ENCODE data around the gene SLC35G2. TPM values are rescaled to one million over a fixed set of nuclear protein-coding genes. Genes with fewer than 3 reads are reported as not detected.
"Not testable (repeated sequence)": the region's sequence is repeated elsewhere in the genome, so short reads cannot be mapped to it uniquely, and the experiment has no call there.

SLC35G2 gene
- total RNA-seq, 1 donor, result 10.8 TPM

DNA sequence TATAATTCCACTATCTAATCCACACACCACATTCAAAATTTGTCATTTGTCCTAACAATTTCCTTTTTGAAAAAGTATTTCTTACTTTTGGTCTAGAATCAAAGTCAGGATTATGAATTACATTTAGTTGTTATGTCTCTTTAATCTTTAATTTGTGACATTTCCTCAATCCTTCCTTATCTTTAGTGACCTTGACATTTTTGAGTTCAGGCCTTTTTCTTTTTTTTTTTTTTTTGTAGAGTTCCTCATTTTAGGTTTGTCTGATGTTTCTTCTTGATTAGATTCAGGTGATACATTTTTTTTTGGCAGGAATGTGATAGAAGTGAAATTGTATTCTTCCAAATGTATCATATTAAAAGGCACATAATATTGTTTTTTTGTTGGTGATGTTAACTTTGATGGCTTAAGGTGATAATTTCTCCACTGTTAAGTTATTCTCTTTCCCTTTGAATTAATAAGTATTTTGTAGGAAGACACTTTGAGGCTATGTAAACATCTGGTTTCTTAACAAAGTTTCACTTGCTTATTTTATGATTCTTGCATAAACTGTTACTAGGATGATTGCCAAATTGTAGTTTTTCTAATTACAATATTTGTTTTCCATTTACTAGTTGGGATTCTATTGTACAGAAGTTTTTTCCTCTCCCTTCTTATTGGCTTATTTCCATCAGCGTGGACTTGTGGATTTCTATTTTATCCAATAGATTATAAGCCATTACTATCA lies 16.3 kb downstream of the SLC35G2 start:
- DNase-seq (ENCODE audit: low read depth in 2 of 3, low spot score in 2 of 3), result peak in 1 of 3 donors; percentile 32

DNA sequence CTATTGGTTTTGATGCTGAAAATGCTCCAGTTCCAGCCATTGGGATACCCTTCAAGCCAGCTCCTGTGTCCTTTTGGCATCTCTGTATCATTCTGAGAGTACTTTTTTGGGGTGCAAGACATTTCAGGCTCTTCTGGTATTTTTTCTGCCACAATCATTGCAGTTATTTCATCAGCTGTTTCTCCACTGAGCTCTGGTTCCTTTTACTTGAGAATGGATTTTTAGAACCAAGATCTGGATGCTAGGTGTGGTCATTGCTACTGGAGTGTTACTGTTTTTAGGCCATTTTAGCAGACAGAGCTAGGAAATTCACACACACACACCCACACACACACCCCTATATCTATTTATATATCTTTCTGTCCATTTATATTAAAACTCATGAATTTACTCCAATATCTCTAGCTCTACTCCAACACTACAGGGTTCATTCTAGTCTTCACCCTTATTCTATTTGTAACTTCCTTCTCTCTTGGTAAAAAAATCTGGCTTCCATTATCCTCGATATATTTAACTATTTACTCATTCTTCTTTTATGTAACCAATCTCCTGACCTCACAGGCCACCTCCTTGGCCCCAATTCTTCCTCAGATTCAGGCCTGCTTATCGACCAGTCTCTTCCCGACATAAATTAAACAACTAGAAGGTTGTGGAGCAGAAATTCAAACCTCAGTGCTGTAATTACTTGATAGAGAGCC lies 17.0 kb downstream of the SLC35G2 start:
- no peak for DNase-seq (ENCODE audit: low read depth in 2 of 3, low spot score in 2 of 3)

DNA sequence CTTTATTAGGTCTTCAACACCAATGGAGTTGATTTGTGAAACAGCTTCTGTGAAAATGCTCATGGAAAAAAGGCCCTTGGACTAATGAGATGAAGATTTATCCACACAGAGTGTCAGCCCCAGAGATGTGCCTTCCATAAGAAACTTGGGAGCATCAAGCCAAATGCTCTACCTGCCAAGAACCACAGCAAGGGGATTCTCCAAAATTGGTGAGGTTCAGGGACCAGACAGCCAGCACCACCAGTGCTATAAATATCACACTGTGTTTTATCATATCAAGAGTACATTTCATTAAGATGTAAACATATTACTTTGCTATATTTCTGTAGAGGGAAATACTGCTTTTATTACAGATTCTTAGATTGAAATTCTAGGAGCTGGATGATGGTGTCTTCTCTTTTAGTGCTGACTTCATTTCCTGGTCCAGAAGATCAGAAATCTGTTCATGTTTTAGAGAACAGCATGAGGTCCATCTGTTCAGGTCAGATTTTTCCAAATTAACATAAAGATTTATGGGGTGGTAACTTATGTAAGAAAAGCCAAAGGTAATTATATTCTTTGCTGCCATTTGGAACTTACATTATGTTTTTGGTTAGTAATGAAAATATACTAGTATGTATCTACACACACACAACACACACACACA lies 17.7 kb downstream of the SLC35G2 start:
- no peak for DNase-seq (ENCODE audit: low read depth in 2 of 3, low spot score in 2 of 3)

DNA sequence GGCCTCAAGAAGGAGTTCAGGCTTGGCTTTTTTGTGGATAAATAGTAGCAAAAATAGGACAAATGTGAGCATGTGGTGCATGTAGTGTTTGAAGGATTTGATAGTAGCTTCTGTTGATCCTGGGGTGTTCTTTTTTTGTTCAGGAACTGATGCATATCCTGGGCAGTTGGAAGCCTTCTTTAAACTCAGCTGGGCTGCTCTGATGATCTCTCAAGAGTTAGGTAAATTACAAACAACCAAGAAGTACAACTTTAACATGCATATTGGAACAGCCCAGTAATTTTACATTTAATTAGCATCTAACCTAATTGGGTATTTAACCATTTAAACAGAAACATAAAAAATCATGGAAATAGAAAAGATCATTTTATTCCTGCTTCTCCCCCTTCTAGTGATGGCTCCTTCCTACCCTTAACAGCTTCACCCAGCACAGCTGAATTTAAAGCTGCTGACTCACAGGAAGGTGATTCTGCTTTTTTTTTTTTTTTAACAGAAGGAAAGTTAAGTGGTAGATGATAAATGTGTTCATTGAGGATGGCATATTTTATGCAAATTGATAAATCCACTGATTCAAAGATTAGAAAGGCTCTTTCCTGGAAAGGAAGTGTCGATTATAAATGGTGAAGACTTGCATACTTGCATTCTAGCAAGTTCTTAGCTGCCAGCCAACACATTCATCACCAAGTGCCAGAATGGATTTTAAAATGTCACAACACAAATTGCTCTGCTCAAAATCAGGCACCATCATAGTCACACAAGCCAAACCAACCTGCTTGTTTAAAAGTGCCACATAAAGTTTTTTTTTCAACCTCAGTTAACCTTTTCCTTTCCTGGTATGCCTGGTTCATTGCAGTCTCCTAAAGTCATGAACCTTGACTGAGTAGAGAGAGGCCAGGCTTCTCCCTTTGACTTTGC lies 20.0 kb downstream of the SLC35G2 start:
- DNase-seq (ENCODE audit: low read depth in 2 of 3, low spot score in 2 of 3), result peak in 2 of 3 donors; percentile 80 to 89

DNA sequence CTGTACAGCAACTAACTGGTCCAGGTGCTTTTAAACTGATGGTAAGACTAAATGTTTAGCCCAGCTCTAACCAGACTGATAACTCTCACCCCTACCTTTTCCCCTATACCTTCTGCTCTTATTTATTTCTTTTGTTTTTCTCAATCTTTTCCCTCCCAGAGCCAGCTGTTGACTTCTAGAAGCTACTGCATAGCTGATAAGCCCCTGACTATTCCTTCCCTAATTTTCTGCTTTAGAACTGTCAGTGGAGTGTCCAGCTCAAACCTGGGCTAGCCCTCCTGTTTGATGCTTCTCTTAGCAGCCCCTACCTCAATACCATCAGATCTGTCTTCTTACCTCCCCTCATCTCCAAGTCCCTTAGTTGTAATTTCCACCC lies 20.6 kb downstream of the SLC35G2 start:
- DNase-seq (ENCODE audit: low read depth in 2 of 3, low spot score in 2 of 3), result no peak

DNA sequence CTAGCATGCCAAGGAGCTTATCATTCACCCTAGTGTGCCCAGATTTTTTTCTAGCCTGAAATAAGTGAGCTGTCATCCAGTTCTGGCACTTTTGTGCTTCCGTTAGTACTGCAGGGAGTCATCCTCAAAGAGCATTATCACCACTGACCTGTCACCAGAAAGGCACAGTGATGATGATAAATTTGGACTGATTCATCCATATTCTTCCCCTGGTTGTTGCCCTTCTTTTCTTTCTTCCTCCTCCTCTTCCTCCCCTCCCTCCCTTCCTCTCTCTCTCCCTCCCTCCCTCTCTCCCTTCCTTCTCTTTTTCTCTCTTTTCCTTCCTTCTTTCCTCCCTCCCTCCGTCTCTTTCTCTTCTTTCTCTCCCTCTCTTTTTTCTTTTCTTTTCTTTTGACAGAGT lies 21.3 kb downstream of the SLC35G2 start:
- DNase-seq (ENCODE audit: low read depth in 2 of 3, low spot score in 2 of 3), result no peak

DNA sequence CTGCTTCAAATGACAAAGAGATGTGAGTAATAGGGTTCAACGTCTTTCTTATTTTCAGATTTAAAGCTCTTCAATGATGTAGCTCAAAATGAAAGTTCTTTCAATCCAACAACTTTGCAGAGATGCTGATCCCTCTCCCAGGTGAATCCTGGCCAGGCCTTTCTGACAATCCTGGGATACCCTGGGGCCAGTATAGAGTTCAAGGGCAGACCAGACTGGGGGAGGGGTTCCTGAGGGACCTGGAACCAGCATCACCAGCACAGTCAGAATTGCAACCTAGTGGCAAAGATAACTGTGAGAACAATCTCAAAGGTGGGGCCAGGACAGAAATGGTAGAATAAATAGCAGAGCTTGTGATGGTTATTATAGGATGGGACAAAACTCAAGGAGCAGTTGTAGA lies 23.4 kb downstream of the SLC35G2 start:
- DNase-seq (ENCODE audit: low read depth in 2 of 3, low spot score in 2 of 3), result no peak

DNA sequence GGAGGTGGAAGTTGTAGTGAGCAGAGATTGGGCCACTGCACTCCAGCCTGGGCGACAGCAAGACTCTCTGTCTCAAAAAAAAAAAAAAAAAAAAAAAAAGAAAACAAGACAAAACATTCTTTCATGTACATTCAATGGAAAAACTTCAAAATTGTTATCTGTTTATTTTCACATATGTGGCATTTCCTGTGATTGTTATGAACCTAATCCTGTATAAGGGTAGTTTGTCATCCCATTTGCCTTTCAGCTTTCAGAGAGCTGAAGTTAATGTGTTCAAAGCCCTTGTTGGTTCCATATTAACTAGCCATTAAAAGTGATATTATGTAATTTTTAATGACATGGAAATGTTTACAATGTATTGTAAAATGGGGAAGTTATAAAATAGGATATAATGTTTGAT lies 25.8 kb downstream of the SLC35G2 start:
- DNase-seq (ENCODE audit: low read depth in 2 of 3, low spot score in 2 of 3), result no peak

DNA sequence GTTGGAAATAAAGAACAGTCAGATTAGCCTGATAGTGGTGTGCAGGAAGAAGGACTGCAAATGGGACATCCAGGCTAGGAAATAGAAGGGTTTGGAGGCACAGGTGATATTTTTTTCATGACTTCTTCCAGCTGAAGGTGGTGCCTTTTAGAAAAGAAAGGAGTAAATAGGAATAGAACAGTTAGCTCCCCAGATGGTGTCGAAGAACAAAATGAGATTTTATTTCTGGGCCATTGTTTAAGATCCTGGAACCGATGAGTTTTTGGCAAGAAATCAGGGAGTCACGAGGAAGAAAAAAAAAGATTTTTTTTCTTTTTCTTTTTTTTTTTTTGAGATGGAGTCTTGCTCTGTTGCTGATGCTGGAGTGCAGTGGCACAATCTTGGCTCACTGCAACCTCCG lies 33.3 kb downstream of the SLC35G2 start:
- no peak for DNase-seq (ENCODE audit: low read depth in 2 of 3, low spot score in 2 of 3)

DNA sequence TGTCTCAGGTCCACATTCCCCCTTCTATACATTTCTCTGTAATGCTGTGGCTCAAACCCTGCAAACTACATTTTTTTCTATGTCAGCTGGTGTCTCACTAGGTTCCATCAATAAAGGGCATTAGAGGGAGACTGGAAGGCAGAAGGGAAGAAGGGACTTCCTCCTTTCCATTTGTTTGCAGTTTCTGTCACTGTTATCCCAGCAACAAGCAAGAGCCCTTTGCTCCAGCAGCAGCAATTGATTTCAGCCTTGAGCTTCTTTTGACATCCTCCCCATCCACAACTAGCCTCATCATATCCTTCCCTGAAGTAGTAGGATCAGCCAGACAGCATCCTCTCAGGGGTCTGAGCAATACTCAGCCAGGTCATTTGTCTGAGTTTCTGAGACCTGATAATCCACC lies 37.7 kb downstream of the SLC35G2 start:
- no peak for DNase-seq (ENCODE audit: low read depth in 2 of 3, low spot score in 2 of 3)

DNA sequence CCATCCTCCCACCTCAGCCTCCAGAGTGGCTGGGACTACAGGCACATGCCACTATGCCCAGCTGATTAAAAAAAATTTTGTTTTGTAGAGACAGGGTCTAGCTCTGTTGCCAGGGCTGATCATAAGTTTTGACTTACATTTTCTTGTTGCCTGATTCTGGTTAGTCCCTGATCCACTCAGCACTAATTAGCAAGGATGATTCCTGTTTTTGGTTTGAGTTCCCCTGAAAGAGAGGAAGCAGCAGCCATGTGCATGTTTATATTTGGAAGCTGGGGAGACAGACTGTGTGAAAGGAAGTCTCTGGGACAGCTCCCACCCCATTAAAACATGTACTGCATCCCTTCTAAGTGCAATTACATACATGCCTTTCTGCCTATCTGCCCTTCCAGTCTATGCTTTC lies 39.5 kb downstream of the SLC35G2 start:
- DNase-seq (ENCODE audit: low read depth in 2 of 3, low spot score in 2 of 3), result peak in 1 of 3 donors; percentile 16

DNA sequence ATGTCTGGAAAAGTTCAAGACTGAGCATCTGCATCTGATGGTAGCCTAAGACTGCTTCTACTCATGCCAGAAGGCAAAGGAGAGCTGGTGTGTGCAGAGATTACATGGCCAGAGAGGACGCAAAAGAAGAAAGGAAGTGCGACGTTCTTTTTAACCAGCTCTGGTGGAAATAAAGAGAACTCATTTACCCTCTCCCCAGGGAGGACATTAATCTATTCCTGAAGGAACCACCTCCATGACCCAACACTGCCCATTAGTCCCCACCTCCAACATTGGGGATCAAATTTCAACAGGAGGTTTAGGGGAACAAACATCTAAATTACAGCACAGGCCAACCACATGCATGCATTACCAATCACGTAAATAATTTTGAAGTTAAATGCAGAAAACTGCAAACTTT lies 41.6 kb downstream of the SLC35G2 start:
- no peak for DNase-seq (ENCODE audit: low read depth in 2 of 3, low spot score in 2 of 3)

DNA sequence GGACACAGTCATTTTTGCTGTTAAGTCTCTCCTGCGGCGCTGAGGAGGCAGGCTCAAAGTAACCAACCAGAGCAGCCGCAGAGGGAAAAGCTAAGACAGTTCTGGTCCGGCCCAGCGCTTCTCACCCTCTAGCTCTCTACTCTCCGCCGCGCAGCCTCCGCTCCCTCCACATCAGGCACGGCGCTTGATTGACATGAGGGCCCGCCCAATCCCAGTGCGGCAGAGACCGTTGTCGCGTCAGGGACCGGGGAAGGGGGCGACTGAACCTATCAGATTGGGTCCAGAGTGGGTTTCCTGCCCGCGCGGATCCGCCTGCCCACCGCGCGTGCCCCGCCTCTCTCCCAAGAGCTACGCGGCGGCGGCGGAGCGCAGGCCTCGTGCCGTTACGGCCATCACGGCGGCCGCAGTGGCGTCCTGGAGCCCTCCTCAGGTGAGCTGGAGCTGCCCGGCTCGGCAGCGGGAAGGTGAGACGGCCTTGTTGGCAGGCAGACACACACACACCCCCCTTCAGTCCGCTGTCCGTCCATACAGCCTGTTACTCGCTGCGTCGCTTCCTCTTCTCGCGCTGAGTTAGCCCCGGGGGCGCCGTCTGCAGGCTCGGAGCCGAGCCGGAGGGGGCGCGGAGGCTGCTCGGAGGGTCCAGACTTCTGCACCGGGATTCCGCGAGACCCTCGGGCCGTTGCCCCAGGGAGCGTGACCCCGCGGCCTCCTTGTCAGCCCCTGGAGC lies 43.1 kb downstream of the SLC35G2 start, which contains the start of gene NCK1:
Gene NCK1 (plus strand): TSS at position 319 of the 727 bp plus-strand sequence. CDS start 65,794 bp downstream, outside the sequence.
- DNase-seq (ENCODE audit: low read depth in 2 of 3, low spot score in 2 of 3), result peak; percentile 91 to 99 (median 98)

DNA sequence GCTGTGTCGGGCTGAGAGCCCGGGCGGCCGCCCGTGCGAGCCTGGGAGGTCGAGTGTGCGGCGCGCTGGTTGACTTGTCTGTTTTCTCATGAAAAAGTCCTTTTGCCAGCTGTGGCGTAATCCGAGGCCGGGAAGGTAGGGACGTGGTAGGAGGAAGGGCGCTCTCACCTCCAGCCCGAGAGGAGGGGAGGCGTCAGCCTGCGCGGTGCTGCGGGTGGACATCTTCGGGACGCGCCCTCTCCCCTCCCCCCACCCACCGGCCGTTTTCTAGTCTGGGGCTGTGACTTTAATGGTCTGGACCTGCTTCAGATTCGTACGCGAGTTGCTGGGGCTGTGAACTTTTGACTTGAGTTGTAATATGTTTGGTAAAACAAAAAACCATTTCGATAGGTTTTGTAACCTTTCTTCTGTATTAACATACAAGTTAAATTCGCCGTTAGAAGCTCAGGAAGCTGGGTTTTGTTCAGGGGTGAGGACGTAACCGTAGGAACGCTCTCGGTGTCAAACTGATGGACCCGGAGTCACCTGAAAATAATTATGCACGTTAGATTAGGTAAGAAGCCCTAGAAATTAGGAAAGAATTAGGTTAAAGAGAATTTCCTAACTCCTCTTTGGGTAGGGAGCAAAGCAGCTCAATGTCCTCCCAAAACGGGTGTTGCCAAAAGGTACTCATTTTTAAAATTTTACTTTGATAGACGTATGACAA lies 43.8 kb downstream of the SLC35G2 start:
- peak in 2 of 3 donors; percentile 64 to 72 for DNase-seq (ENCODE audit: low read depth in 2 of 3, low spot score in 2 of 3)

DNA sequence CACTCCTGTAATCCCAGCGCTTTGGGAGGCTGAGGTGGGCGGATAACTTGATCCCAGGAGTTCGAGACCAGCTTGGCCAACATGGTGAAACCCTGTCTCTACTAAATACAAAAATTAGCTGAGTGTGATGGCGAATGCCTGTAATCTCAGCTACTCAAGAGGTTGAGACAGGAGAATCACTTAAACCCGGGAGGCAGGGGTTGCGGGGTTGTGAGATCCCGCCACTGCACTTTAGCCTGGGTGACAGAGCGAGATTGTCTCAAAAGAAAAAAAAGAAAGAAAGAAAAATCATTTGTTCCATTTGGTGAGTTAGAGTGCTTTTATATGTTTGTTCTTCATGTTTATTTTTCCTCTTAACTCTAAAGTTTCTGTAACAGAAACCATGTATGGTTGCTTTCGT lies 50.4 kb downstream of the SLC35G2 start:
- DNase-seq (ENCODE audit: low read depth in 2 of 3, low spot score in 2 of 3), result no peak

DNA sequence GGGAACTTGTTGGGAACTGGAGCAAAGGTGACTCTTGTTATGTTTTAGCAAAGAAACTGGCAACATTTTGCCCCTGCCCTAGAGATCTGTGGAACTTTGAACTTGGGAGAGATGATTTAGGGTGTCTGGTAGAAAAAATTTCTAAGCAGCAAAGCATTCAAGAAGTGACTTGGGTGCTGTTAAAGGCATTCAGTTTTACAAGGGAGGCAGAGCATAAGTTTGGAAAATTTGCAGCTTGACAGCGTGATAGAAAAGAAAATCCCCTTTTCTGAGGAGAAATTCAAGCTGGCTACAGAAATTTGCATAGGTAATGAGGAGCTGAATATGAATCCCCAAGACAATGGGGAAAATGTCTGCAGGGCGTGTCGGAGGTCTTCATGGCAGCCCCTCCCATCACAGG lies 53.3 kb downstream of the SLC35G2 start:
- not testable (repeated sequence) for DNase-seq (ENCODE audit: low read depth in 2 of 3, low spot score in 2 of 3)

DNA sequence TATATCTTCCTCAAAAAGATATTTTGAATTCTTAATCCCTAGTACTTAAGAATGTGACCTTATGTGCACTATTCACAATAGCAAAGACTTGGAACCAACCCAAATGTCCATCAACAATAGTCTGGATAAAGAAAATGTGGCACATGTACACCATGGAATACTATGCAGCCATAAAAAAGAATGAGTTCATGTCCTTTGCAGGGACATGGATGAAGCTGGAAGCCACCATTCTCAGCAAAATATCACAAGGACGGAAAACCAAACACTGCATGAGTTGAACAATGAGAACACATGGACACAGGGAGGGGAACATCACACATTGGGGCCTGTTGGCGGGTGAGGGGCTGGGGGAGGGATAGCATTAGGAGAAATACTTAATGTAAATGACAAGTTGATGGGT lies 60.6 kb downstream of the SLC35G2 start:
- not testable (repeated sequence) for DNase-seq (ENCODE audit: low read depth in 2 of 3, low spot score in 2 of 3)

DNA sequence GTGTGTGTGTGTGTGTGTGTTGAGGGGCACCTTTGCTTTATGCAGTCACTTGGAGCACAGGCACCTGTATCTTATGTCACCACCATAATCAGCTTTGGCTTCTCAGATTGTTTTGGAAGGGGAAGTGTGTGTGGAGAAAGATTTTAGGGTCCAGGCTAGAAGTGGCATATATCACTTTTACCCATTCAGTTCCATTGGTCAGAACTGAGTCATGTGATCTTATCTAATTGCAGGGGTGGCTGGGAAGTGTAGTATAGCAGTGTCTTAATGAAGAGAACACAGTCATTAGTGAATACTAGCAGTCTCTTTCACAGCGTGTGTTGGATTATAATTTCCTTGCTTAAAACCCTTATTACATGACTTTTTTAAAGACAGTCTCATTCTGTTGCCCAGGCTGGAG lies 63.6 kb downstream of the SLC35G2 start:
- peak in 2 of 3 donors; percentile 46 to 77 for DNase-seq (ENCODE audit: low read depth in 2 of 3, low spot score in 2 of 3)

DNA sequence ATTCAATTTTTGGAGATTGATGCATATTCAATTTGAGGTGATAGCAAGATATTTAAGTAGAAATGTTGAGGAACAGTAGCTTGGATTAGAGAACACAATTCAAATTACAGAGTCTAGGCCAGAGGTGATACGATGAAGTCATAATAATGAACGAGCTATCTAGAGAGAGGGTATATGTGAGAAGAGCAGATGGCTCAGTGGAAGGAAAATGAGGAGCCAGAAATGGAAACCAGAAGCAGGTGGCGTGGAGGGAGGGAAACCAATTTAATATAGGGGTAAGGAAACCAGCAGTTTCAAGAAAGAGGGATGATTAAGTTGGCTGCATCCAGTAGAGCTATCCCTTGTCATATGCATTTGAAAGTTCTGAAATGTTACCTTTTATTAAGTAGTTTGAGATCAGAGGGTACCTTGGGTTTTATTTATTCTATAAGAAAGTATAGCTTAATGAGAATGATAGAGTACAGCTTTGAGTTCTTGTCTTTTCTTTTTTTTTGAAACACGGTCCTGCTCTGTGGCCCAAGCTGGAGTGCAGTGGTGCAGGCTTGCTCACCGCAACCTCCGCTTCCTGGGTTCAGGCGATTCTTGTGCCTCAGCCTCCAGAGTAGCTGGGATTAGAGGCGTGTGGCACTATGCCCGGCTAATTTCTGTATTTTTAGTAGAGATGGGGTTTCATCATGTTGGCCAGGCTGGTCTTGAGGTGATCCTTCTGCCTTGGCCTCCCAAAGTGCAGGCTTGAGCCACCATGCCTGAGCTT lies 65.2 kb downstream of the SLC35G2 start:
- DNase-seq (ENCODE audit: low read depth in 2 of 3, low spot score in 2 of 3), result no peak

Measured in hematopoietic multipotent progenitor cell (in vitro differentiated cells).